Gastrocnemius medialis (tissue), 4 donors: ENCODE results near the gene AHCY.

Source experiments
- CTCF ChIP-seq, 5 experiments: fragments of 450-650 bp in 3 of 5; fragments of 200-600 bp in 2 of 5; sonication (generic) in 2 of 5; IDR thresholded peaks in 4 of 5; conservative IDR thresholded peaks in 1 of 5; 1 replicate in 4 of 5; 2 replicates in 1 of 5; pipeline ENCODE4 v1.5.1; 2016 to 2019; ENCODE audit warnings: antibody characterized with exemption in 5 of 5, mild to moderate bottlenecking in 3 of 5, moderate library complexity in 3 of 5
- POLR2A ChIP-seq, 2 donors: fragments of 450-650 bp; IDR thresholded peaks; one replicate each; pipeline ENCODE4 v1.6.1; 2017; ENCODE audit warnings: antibody characterized with exemption in 2 of 2, mild to moderate bottlenecking in 2 of 2, moderate library complexity in 2 of 2

- TF ChIP-seq CTCF (IDR thresholded peaks at IDR 0.05 in 4 of 5, conservative IDR thresholded peaks at IDR 0.05 in 1 of 5) (no peak), POLR2A (IDR thresholded peaks at IDR 0.05) (no peak)
Observed at GRCh38 chr20:34324541-34324940, 21.4 kb upstream of the AHCY start.
